GM18508 (cell line): ENCODE results near the gene UFD1.

Source experiments
- ATAC-seq: cut with Tn5 transposase; IDR thresholded peaks from one replicate; pipeline ENCODE4 v1.9.1; 2021; ENCODE audit warnings: moderate number of reproducible peaks; ENCODE audit not compliant: insufficient read depth, unreplicated experiment

UFD1 gene

DNA sequence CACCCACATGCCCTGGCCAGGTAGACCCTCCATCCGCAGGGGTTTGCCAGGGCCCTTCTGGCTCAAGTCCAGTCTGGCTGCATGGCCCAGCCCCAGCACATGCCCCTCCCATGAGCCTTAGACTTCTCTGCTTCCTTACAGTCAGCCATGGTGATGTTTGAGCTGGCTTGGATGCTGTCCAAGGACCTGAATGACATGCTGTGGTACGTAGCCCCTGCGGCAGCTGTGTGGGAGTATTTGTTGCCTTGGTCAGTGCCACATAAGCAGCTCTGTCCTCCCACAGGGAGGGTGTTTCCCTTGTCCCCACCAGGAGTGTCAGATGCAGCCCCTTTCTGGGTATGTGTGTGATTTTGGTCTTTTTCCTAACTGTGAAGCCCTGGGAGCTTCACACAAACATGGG lies 18.3 kb upstream of the UFD1 start:
- ATAC-seq = no peak

DNA sequence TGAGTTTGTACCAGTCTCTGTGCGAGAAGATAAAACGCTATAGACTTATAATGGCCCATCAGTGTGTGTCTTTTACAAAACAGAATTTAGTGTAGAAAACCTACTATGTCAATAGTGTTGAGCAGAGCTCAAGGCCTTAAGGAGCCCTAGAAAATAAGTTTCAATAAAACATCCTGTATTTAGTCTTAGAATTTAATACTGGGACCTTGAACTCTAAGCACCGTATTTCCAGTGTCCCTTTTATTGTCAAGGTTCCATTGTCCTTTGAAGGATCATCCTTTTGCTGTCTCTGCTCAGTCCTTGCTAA lies 17.3 kb upstream of the UFD1 start:
- ATAC-seq = no peak

DNA sequence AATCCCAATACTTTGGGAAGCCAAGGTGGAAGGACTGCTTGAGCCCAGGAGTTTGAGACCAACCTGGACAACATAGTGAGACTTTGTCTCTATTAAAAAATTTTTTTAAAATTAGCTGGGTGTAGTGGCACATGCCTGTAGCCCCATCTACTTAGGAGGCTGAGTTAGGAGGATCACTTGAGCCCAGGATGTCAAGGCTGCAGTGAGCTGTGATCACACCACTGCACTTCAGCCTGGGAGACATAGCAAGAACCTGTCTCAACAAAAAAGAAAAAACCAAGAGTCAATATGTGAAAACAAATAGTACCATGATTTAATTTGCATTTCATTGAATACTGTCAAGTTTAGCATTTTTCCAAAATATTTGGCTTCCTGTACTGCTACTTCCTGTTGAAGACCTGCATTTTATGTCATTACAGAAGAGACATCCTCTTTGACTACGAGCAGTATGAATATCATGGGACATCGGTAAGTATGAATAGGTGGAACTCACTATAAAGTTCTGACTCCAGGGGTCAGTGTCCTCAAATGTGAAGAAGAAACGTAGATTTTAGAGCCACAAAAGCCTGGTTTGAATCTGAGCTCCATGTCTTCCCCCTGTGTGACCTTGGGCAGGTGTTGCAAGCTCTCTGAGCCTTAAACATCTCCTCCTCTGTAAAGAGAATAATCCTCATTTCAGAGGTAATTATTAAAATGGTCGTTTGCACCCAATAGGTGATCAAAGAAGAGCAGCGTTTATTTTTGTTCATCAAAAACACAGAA lies 16.8 kb upstream of the UFD1 start:
- ATAC-seq = no peak

DNA sequence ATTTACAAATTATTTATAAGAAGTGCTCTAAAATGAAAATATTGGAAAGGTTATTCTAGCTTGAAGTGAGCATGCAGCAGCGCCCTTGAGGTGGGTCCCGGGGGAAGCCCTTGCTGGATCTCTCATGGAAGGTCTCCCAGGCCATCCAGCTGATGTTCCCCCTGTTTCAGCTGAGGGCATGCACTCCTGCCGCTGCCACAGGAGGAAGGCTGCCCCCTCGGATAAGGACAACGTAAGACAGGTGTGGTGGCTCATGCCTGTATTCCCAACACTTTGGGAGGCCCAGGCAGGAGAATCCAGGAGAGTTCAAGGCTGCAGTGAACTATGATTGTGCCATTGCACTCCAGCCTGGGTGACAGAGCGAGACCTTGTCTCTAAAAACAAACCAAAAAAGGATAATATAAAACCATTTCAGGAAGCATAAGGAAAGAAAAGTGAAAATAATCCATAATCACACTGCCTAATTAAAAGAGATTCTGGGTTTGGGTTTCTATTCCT lies 15.7 kb upstream of the UFD1 start:
- ATAC-seq = no peak

DNA sequence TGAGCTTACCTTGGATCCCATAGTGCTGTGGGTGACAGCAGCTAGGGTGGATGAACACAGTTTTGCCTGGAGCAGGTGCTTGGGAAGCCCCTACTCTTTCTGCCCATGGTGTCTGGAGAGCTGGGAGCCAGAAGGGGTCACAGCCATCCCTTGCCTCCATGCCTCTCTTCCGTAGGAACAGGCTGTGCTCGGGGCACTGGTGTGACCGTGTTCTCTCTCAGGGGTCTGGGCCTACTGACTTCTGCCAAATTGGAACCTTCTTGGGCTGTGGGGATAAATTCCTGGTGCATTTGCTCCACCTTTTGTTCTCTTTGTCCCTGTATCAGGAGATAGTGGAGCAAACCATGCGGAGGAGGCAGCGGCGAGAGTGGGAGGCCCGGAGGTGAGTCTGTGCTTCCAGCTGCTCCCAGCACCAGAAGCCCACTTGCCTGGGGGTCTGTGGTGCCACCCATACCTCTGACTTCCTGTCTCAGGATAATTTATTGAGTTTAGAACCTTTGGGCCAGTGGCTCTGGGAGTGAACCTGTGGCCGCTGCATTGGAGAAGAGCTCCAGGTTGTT lies 15.1 kb upstream of the UFD1 start:
- no peak for ATAC-seq

DNA sequence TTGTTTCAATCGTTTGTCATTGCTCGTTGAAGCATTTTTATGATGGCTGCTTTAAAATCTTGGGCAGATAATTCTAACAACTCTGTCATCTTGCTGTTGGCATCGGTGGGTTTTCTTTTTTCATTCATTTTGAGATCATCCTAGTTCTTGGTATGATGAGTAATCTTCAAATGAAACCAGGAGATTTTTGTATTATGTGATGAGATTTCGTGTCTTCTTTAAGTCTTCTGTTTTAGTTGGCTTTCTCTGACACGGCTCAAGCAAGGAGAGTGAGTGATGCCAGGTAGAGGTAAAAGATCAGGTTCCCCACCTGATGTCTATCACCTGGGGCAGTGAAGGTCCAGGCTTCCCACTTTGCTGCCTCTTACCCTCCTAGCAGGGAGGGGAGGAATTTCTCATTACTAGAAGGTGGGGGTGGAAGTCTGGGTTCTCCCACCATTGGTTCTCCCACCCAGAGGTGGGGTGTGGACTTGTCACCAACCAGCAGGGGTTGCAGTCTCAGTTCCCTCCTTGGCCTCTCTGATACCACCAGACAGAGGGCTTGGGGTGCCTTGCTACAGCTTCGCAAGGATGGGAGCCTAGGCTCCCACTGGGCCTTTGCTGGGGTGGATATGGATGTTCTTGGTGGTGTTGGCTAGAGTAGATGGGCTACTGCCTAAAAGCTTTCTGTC lies 13.6 kb upstream of the UFD1 start:
- ATAC-seq = no peak

DNA sequence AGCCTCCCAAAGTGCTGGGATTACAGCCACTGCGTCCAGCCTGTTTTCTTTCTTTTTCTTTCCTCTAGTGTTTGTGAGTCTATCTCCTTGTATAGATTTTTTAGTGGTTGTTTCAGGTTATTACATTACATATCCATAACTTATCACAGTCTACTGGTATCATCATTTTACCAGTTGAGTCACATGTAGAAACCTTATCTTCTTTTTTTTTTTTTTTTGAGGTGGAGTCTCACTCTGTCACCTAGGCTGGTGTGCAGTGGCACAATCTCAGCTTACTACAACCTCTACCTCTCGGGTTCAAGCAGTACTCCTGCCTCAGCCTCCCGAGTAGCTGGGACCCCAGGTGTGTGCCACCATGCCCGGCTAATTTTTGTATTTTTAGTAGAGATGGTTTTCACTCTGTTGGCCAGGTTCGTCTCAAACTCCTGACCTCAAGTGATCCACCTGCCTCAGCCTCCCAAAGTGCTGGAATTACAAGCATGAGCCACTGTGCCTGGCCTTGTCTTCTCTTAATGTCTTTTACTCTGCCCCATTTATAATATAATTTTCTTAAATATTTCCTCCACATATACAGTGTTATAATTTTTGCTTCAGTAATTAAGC lies 11.7 kb upstream of the UFD1 start:
- ATAC-seq = no peak

DNA sequence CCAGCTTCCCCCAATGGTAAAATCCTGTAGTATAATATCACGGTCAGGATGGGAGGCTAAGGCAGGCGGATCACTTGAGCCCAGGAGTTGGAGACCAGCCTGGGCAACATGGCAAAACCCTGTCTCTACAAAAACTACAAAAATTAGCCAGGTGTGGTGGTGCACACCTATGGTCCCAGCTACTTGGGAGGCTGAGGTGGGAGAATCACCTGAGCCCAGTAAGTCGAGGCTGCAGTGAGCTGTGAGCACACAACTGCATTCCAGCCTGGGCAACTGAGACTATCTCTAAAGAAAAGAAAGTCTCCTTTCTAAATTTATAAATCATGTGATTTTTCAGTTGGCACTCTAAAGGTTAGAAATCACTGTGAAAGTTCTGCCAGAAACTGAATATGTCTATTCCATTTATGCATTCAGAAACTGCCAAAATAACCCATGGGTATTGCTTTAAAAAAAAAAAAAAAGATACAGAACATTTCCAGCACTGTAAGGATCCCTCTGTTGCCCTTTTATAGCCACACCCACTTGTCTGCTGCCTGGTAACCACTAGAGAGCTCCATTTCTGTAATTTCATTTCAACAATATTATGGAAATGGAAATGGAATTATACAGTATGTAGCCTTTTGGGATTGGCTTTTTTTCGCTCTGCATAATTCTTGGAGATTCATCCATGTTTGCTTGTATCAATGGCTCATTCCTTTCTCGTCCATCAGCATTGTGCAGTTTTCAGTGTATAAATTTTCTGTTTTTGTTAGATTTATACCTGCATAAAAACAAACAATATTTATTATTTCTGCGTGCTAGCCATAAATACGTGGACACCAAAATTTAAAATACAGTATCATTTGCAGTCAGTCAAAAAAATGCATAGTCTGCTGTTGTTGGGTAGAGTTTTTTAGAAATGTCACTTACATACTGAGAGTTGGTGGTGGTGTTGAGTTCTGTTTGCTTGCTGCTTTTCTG lies 10.2 kb upstream of the UFD1 start:
- no peak for ATAC-seq

DNA sequence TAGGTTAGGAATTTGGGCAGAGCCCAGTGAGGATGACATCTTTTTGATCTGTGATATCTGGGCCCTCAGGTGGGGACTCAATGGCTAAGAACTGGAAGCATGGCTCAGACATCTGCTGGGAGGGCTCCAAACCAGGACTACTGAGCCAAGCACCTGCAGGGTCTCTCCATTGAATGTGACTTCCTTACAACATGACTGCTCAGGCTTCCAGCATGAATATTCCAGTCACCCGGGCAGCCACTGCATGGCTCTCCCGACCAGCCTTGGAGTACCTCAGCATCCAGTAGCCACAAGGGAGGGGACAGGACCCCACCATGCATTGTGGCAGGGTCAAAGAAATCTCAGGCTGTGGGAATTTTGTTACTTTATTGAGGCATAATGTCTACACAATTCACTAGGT lies 9.3 kb upstream of the UFD1 start:
- no peak for ATAC-seq

DNA sequence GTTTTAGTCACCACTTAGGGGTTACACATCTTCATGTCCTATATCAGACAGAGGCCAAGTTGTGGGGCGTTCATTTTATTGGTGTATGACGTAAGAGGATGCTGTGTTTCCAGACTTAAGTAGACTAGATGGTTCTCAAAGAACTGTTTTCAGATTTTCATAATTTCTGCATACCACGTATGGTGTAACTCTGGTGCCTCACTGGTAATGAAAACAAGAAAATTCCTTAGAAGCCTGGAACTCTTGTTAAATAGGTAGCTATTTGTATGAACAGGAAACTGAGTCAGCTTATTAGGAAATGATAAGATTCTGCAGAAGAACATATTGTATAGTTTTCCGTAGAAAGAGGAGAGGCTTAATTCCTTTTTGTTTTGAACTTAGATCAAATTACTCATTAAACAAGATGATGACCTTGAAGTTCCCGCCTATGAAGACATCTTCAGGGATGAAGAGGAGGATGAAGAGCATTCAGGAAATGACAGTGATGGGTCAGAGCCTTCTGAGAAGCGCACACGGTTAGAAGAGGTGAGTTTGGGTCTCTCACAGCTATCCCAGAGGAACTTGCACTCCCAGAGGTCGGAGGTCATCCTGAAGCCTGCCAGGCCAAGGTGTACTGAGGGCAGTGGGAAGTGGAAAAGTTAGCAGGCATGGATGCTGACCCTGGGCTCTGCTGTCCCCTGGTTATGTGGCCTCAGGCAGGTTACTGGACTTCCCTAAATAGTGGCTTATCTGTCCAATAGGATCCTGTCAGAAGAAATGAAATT lies 4.7 kb upstream of the UFD1 start:
- no peak for ATAC-seq

DNA sequence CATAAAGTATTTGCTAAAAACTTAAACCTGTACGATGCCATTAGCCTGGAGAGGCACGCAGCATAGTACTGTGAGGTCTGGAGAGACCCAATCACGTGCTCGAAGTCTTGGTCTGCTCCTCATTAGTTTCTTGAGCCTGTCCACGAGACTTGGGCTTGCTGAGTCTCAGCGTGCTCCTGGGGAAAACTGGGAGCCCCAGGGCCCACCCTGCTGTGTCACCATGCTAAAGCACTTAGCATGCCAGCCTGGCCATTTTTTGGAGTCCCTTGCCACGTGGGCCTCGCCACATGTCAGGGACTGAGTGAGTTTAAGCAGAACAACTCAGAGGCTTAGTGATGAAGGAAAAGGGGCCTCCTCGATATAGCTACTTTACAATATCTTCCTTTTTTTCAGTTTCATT lies 3.3 kb upstream of the UFD1 start:
- ATAC-seq = no peak

DNA sequence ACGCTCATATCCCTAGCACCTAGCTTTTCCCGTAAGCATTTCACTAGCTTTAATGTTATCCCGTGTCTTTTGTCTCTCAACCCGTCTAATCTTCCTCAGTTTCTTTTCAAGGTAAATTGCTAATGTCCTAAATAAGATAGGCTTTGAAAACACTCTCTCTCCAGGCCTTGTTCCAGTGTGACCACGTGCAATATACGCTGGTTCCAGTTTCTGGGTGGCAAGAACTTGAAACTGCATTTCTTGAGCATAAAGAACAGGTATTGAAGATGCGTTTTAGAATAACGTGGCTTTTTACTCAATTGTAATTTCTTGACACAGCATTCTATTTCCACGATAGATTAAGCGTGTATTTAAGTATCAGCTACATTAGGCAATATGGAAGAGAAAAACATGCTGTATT lies 1.8 kb upstream of the UFD1 start:
- no peak for ATAC-seq

DNA sequence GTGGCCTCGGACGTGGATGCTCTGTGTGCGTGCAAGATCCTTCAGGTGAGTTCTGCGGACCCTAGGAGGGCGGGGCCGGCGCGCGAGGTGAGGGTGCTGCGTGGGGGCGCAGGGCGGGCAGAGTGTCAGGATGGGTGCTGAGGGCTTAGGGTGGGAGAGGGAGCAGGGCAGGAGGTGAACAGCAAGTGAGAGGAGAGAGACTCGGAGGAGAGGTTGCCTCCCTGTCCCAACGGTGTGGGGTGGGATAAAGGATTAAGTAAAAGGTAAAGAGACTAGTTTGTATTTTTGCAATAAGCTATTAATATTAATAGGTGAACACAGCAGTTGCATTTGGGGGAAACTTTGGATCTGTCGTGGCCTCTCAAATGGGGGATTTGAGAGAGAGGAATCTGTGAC lies 1.2 kb upstream of the UFD1 start:
- no peak for ATAC-seq

DNA sequence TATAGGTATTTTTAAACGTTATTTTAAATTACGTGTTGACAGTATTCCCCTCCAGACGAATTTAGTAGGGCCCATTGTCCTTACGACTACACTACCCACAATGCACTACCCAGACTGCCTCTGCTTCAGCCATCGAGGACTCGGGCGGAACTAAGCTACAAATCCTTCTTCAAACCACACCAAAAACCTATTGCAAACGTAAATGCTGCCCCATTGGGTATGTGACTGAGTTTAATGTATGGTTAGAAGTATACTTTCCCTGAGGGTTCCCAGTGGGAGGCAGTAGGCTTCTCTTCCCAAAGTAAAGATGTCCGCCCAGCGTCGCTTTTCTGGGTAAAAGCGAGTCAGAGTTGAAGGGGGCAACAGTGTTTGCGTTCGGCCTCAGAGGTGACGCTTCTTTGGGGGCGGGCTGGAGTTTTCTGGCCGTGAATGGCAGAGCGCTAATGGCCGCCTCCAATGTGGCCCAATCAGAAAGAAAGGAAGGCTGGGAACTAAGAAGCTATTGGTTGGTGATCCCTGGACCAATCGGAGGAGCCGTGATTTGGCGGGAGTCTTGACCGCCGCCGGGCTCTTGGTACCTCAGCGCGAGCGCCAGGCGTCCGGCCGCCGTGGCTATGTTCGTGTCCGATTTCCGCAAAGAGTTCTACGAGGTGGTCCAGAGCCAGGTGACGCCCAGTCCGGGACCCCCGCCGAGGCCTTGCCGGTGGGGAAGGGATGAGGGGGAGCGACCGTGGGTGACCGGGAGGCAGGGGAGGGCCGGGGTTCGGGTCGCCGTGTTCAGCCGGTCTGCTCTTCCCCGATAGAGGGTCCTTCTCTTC lies 571 bp upstream of the UFD1 start, which contains the start of gene CDC45:
CDC45 (plus strand) TSS at position 566 of the 818 bp plus-strand sequence; CDS start at position 615, 49 bp downstream.
- peak; percentile 53 for ATAC-seq

DNA sequence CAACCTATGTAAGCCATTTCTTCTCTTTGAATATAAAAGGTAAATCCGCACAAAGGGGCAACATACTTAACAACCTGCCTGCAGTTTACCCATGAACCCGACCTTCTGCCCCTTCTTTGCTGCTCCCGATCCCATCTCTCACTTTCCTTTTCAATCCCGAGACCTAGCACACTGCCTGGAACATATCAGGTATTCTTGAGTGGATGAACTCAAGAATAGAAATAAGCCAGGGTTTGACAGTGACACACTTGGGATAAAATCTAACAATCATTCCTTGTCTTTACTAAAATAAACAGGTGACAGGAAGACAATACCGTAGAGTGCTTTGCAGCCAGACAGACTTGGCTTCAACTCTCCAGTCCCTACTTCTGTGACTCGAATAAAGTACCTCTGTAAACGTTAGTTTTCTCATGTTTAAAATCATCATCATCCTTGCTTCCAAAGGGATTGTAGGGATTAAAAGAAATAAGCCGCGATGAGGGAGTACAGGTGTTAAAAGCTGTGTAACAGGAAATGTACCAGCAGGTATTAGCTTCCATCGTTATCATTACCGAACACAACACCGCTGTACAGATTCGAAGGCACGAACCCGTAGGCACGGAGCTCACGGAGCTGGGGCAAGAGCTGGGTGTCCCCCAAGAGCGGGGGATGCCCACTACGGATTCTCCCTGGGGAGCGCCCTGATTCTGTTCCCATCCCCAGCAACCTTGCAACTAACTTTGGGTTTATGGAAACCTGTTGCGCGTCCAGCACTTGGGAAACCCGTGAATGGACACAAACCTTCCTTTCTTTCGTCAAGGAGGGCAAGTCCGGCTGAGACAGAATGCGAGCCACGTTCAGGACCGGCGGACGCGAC lies 720 bp downstream of the UFD1 start:
- no peak for ATAC-seq

DNA sequence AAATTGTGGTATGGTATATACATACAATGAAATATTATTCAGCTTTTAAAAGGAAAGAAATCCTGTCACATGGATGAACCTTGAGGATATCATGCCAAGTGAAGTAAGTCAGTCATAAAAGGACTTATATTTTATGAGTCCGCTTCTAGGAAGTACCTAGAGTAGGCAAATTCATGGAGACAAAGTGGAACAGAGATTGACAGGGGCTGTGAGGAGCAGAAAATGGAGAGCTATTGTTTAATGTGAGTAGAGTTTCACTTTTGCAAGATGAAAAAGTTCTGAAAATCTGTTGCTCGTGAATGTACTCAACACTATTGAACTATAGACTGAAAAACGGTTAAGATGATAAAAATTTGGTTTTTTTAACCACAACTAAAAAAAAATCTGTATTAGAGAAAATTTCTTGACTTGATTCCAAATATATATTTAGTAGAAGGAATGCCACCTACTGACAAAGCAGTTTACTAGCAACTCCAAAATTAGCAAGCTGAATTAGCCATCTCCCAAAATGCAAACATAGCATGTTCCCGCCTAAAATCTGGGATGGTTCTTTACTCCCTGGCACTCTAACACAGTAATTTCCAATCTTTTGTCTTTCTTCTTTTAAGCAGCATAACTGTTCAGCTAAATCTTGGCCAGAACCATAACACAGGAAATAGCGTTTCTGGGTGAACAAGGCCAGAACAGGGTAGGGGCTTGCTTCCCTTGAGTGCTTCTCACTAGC lies 1.5 kb downstream of the UFD1 start:
- ATAC-seq = no peak

DNA sequence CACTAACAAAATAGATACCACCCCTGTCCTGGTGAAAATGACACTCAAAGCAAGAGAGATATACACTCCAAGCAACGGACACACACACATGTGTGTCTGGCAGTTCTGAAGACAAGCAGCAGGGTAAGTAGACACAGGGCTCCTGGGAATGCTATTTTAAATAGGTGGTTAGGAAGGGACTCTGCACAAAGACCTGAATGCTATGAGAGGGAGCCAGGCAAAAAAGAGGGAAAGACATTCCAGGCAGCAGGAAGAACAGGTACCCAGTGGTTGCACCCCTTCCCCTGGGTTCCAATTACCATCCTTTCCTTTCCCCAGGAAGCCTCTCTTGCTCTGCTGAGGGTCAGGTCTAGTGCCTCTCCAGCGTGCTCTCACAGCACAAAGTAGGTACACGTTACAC lies 3.0 kb downstream of the UFD1 start:
- ATAC-seq = no peak
